Lower lobe of right lung (tissue), 2 donors: Measurements from ENCODE around the gene XRCC4. TPM values are rescaled to one million over a fixed set of nuclear protein-coding genes. Genes with fewer than 3 reads are reported as not detected.

Source experiments
- ATAC-seq, 2 donors: fragments of 200-7000 bp; cut with Tn5 transposase; one replicate each; pipeline ENCODE4 v1.9.1; 2020 to 2022; ENCODE audit warnings: mild to moderate bottlenecking in 2 of 2, moderate library complexity in 2 of 2
- DNase-seq: peaks from one replicate; pipeline ENCODE4 v3.0.0-alpha.2; 2020
- H3K27ac ChIP-seq: fragments of 200-600 bp; one replicate; pipeline ENCODE4 v1.8.0; 2022
- H3K27me3 ChIP-seq: fragments of 200-600 bp; one replicate; pipeline ENCODE4 v1.8.0; 2022; ENCODE audit warnings: low read depth
- H3K36me3 ChIP-seq: fragments of 200-600 bp; one replicate; pipeline ENCODE4 v1.8.0; 2022; ENCODE audit warnings: mild to moderate bottlenecking
- H3K4me1 ChIP-seq: fragments of 200-600 bp; one replicate; pipeline ENCODE4 v1.8.0; 2022
- H3K4me3 ChIP-seq: fragments of 200-600 bp; one replicate; pipeline ENCODE4 v1.8.0; 2022; ENCODE audit warnings: mild to moderate bottlenecking
- H3K9me3 ChIP-seq: fragments of 200-600 bp; one replicate; pipeline ENCODE4 v1.8.0; 2022
- intact Hi-C: fragments of 100-400 bp; cut with DNase I; formaldehyde crosslinking; loops from one replicate; pipeline ENCODE4 v1.11.0; 2022
- total RNA-seq: library from RNA; stranded (reverse); fragmentation: NEBNext Ultra II Directional; extraction: Animal tissue kit (Norgen Biotek cat#: 25700); gene quantifications from one replicate; pipeline ENCODE4 v1.2.1, GENCODE V29; 2021
- TF ChIP-seq, protein P1 (sequence below): fragments of 200-600 bp; IDR thresholded peaks from one replicate; pipeline ENCODE4 v1.8.0; 2022; ENCODE audit warnings: antibody characterized with exemption, mild to moderate bottlenecking
- donor health status: DM: no; HTN: yes; CAD: no; lungs with severe emphysema.

Gene XRCC4
- total RNA-seq, 1 donor from 2014 or later: 9.2 TPM

DNA sequence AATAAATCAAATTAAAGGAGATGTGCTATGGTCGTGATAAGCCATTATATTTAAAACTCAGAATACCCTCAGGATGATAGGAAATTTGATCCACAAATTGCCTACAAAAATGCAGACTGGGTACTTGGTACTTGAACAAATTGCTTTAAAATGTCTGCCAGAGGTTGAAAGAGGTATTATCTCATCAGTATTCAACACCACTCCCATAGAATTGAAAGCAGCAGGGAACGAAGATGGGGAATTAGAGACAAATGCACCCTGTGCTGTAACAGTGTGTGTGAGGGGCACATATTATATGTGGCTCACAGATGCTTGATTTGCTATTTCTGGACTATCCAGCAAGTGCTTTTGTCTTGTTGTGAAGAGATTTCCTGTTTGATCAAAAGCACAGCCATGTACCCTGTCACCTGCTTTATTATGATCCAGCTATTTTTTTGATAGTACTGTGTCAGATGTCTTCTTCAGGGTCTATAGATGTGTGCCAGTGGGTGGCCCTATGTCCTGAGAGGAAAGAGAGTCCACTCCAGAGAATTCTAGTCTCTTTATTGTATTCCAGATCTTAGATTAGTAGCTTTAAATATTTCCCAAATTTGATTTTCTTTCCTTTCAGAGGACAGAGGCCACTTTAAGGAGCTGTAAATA, 120.1 kb downstream of the XRCC4 start:
- intact Hi-C loops: no loop called here
- Histone ChIP-seq H3K27ac (no peak overlapping the region), H3K4me3 (no peak overlapping the region), H3K9me3 (no peaks in the 10 kb centered on the region), H3K4me1 (no peaks in the 10 kb centered on the region), H3K36me3 (no peaks in the 10 kb centered on the region), H3K27me3 (no peaks in the 10 kb centered on the region)
- TF ChIP-seq, protein P1, sequence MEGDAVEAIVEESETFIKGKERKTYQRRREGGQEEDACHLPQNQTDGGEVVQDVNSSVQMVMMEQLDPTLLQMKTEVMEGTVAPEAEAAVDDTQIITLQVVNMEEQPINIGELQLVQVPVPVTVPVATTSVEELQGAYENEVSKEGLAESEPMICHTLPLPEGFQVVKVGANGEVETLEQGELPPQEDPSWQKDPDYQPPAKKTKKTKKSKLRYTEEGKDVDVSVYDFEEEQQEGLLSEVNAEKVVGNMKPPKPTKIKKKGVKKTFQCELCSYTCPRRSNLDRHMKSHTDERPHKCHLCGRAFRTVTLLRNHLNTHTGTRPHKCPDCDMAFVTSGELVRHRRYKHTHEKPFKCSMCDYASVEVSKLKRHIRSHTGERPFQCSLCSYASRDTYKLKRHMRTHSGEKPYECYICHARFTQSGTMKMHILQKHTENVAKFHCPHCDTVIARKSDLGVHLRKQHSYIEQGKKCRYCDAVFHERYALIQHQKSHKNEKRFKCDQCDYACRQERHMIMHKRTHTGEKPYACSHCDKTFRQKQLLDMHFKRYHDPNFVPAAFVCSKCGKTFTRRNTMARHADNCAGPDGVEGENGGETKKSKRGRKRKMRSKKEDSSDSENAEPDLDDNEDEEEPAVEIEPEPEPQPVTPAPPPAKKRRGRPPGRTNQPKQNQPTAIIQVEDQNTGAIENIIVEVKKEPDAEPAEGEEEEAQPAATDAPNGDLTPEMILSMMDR: no peak
- DNase-seq (no peak), ATAC-seq (no peak)

DNA sequence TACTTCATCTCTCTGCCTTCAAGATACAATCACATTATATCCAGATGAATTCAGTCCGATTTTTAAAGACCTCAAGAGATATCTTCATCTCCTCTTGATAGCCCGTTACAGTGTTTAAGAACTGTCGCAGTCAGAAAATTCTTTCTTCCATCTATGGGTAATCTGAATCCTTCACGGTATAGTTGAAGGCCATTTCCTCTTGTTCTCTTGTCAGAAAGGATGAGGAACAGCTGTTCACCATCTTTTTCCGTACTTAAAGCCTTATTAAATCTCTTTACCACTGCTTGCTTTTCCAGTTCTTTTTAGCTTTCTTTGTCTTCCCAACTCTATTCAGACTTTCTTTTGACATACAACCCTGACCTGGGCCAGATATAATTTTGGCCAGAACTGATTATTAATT, 121.8 kb downstream of the XRCC4 start:
- intact Hi-C loops: no loop called here
- DNase-seq: no peak
- no peaks in the 10 kb centered on the region for H3K4me1 ChIP-seq
- no peak overlapping the region for H3K27ac ChIP-seq
- H3K36me3 ChIP-seq: no peaks in the 10 kb centered on the region
- no peaks in the 10 kb centered on the region for H3K9me3 ChIP-seq
- ATAC-seq: no peak
- no peak overlapping the region for H3K4me3 ChIP-seq
- TF ChIP-seq, protein P1: no peak
- H3K27me3 ChIP-seq: no peaks in the 10 kb centered on the region

DNA sequence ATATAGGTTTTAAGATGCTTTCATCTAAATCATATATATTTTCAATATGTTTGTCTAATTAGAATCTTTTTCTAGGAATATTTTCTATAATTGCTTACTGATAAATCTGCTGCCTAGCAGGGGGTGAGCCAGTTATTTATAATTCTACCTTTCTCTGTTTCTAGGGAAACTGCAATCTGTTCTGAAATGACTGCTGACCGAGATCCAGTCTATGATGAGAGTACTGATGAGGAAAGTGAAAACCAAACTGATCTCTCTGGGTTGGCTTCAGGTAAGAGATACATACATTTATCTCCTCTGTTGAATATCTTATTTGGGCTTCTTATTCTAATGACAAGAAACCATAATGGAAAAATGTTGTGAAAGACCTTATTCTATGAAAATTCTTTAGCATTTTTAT, 127.3 kb downstream of the XRCC4 start:
- H3K36me3 ChIP-seq: peaks cover 7% of the 10 kb centered on the region
- no peak overlapping the region for H3K4me3 ChIP-seq
- no peaks in the 10 kb centered on the region for H3K9me3 ChIP-seq
- H3K27me3 ChIP-seq: no peaks in the 10 kb centered on the region
- no peaks in the 10 kb centered on the region for H3K4me1 ChIP-seq
- no peak for DNase-seq
- intact Hi-C loops: no loop called here
- no peak for ATAC-seq
- H3K27ac ChIP-seq: no peak overlapping the region
- TF ChIP-seq, protein P1: no peak

DNA sequence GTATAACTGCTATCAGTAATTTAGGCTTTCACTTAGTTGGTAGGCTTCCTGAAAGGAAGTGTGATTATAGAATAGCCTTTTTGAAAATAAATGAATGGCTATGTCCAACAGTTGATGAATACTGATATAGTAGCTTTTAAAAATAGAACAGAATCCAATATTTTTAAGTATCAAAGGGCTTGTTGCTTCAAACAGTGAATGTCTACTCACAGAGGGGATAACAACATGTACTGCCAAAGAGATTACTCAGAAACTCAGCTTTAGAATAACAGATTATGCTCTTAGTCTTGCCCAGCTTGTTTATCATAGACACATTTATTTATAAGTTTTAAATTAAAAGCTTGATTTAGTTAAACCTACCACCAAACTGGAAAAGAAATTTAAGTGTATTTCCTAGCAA, 132.6 kb downstream of the XRCC4 start:
- Histone ChIP-seq H3K9me3 (no peaks in the 10 kb centered on the region), H3K27ac (no peak overlapping the region), H3K27me3 (no peaks in the 10 kb centered on the region), H3K36me3 (peaks cover 5% of the 10 kb centered on the region), H3K4me3 (no peak overlapping the region), H3K4me1 (no peaks in the 10 kb centered on the region)
- DNase-seq (no peak), ATAC-seq (no peak)
- TF ChIP-seq, protein P1: no peak
- intact Hi-C loops: no loop called here

DNA sequence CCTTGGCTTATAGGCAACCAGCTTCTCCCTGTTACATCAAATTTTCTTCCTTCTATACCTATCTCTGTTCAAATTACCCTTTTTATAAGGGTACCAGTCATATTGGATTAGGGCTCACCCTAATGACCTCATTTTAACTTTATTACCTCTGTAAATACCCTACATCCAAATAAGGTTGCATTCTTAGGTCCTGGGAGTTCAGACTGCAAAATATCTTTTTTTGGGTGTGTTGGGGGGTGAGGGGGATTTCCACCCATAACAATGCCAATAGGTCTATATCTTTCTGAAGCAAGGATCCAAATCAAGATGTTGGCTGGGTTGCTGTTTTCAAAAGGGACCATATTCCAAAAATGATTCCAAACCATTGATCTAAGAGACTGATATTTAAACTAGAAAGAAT, 141.7 kb downstream of the XRCC4 start:
- Histone ChIP-seq H3K27me3 (no peaks in the 10 kb centered on the region), H3K4me3 (no peak overlapping the region), H3K27ac (no peak overlapping the region), H3K9me3 (no peaks in the 10 kb centered on the region), H3K4me1 (no peaks in the 10 kb centered on the region), H3K36me3 (no peaks in the 10 kb centered on the region)
- intact Hi-C loops: no loop called here
- ATAC-seq: no peak
- TF ChIP-seq, protein P1: no peak
- DNase-seq: no peak
